ENCODE data around the gene CAB39L. TPM values are rescaled to one million over a fixed set of nuclear protein-coding genes. Genes with fewer than 3 reads are reported as not detected.

The CAB39L gene
- polyA plus RNA-seq, 1 of the 3 experiments (the other 2 are of a cell fraction) = 2.6 TPM

- TF ChIP-seq USF1 (IDR thresholded peaks at IDR 0.05; ENCODE audit: borderline replicate concordance, low read depth) = no peak
- no peak for TF ChIP-seq POLR2AphosphoS5 (IDR thresholded peaks at IDR 0.05; ENCODE audit: low read depth, low read length)
- TF ChIP-seq MAX (IDR thresholded peaks at IDR 0.05; ENCODE audit: low read depth) = no peak
- no peak for TF ChIP-seq NFIC (IDR thresholded peaks at IDR 0.05; ENCODE audit: borderline replicate concordance)
- TF ChIP-seq FOXM1 (IDR thresholded peaks at IDR 0.05; ENCODE audit: low read depth) = no peak
- TF ChIP-seq GABPA (IDR thresholded peaks at IDR 0.05; ENCODE audit: low read depth) = no peak
- no peak for TF ChIP-seq TEAD4 (IDR thresholded peaks at IDR 0.05; ENCODE audit: borderline replicate concordance, insufficient read depth)
- TF ChIP-seq RAD21 (IDR thresholded peaks at IDR 0.05; ENCODE audit: low read length) = no peak
- no peak for TF ChIP-seq MXI1 (IDR thresholded peaks at IDR 0.05; ENCODE audit: low read depth, low read length)
- no peak for TF ChIP-seq RCOR1 (IDR thresholded peaks at IDR 0.05; ENCODE audit: low read length)
- no peak for TF ChIP-seq JUND (IDR thresholded peaks at IDR 0.05)
- TF ChIP-seq SIN3A (IDR thresholded peaks at IDR 0.05; ENCODE audit: borderline replicate concordance, low read depth, low read length) = no peak
- no peak for TF ChIP-seq USF2 (IDR thresholded peaks at IDR 0.05; ENCODE audit: borderline replicate concordance, low read depth, low read length)
- no peak for TF ChIP-seq ELF1 (IDR thresholded peaks at IDR 0.05)
- no peak for TF ChIP-seq CHD2 (IDR thresholded peaks at IDR 0.05; ENCODE audit: low read length, partially characterized antibody)
- no peak for TF ChIP-seq EP300 (IDR thresholded peaks at IDR 0.05; ENCODE audit: borderline replicate concordance in 1 of 2, low read depth in 1 of 2, low read length in 1 of 2)
- no peak for TF ChIP-seq GATA2 (CRISPR knock-in tag; IDR thresholded peaks at IDR 0.05)
- TF ChIP-seq YY1 (IDR thresholded peaks at IDR 0.05; ENCODE audit: low read depth) = no peak
- TF ChIP-seq TAF1 (IDR thresholded peaks at IDR 0.05; ENCODE audit: borderline replicate concordance, low read depth, low read length) = no peak
- no peak for TF ChIP-seq FOXJ3 (CRISPR knock-in tag; IDR thresholded peaks at IDR 0.05)
- DNase-seq = no peak
- Histone ChIP-seq H3K9ac (no peak overlapping the region), H3K4me3 (ENCODE audit: low read depth in 2 of 2, low read length in 1 of 2) (no peak overlapping the region), H3K27ac (ENCODE audit: low read depth in 2 of 2, low read length in 1 of 2) (no peak overlapping the region), H3K79me2 (ENCODE audit: insufficient read depth) (no peaks in the 10 kb centered on the region), H3K4me1 (ENCODE audit: control insufficient read depth in 1 of 2, insufficient read depth in 2 of 2, low read depth in 1 of 2, low read length in 1 of 2) (no peaks in the 10 kb centered on the region), H4K20me1 (ENCODE audit: insufficient read depth) (no peaks in the 10 kb centered on the region), H3K9me2 (no peaks in the 10 kb centered on the region), H3K27me3 (ENCODE audit: insufficient read depth) (no peaks in the 10 kb centered on the region), H3K36me3 (replicated peaks in 1 of 2; ENCODE audit: control insufficient read depth in 1 of 2, insufficient read depth in 2 of 2, low read length in 1 of 2) (peaks cover 9 to 41% of the 10 kb centered on the region in 2 experiments), H3K9me3 (no peaks in the 10 kb centered on the region), H3K4me2 (no peak overlapping the region), H2AFZ (ENCODE audit: low read depth) (no peak overlapping the region), H3F3A (replicated peaks; ENCODE audit: insufficient read depth) (no peaks in the 10 kb centered on the region)
- ChIA-PET CTCF (interaction anchor here (1.1 to 2.7 kb wide), 2 partner anchors 15 to 341 kb away, joined by 3 to 12 read pairs; no protein-coding TSS in a partner anchor), POLR2A (no interaction called here)
- WGBS (ENCODE audit: low lambda C conversion rate) = 97% methylated on average over 2 of the region's 2 CpGs
Measured at GRCh38 chr13:49265822-49266221, 178.0 kb downstream of the CAB39L start.
